Pancreas (tissue), 10 donors: ENCODE results near the gene ACOT7. TPM values are rescaled to one million over a fixed set of nuclear protein-coding genes. Genes with fewer than 3 reads are reported as not detected.

Source experiments
- ATAC-seq, 4 donors: fragments of 200-7000 bp; cut with Tn5 transposase; one replicate each; pipeline versions ENCODE4 v1.8.0 to v1.9.1; 2020; ENCODE audit warnings: mild to moderate bottlenecking in 4 of 4, moderate library complexity in 4 of 4
- DNase-seq, 6 donors: peaks; one replicate each; pipeline ENCODE4 v3.0.0-alpha.2; 2020
- FAIRE-seq: peaks from 2 replicates; lab custom pipeline; 2012; peaks lifted over from hg19 to GRCh38; lab: Jason Lieb, UNC
- H3K27ac ChIP-seq, 4 donors: fragments of 200-600 bp; sonication (generic); 1 replicate in 3 of 4; 2 replicates in 1 of 4; pipeline versions ENCODE4 v1.5.0 to v1.8.0; 2020
- H3K27me3 ChIP-seq, 4 donors: fragments of 200-600 bp; one replicate each; pipeline ENCODE4 v1.8.0; 2021
- H3K36me3 ChIP-seq, 3 donors: fragments of 200-600 bp; sonication (generic) in 1 of 3; one replicate each; pipeline versions ENCODE4 v1.5.0 to v1.8.0; 2020 to 2021
- H3K4me1 ChIP-seq, 3 donors: fragments of 200-600 bp; one replicate each; pipeline ENCODE4 v1.8.0; 2021
- H3K4me3 ChIP-seq, 4 donors: fragments of 200-600 bp; sonication (generic) in 2 of 4; one replicate each; pipeline versions ENCODE4 v1.5.0 to v1.8.0; 2020 to 2021
- H3K9me3 ChIP-seq, 4 donors: fragments of 200-600 bp; one replicate each; pipeline ENCODE4 v1.8.0; 2021
- WGBS, 2 donors: extraction: QIAGEN DNeasy Blood & Tissue Kit; methylation state at CpG; one replicate each; pipeline ENCODE4 v1.1.7; 2013; 5-methylcytosine and 5-hydroxymethylcytosine counted together
- intact Hi-C, 3 donors: fragments of 100-400 bp; cut with DNase I; formaldehyde crosslinking; loops; one replicate each; pipeline versions ENCODE4 v1.11.1 to v1.14.2; 2022
- polyA plus RNA-seq, 2 donors: library from polyadenylated mRNA; stranded (reverse); fragments of 200-250 nt; gene quantifications; one replicate each; pipeline ENCODE4 v1.2.3, GENCODE V29; 2013
- total RNA-seq, 6 donors: library from RNA; stranded (reverse); fragmentation: NEBNext Ultra II Directional in 4 of 6; extraction: Animal tissue kit (Norgen Biotek cat#: 25700) in 4 of 6; gene quantifications; one replicate each; pipeline versions ENCODE4 v1.2.1 to v1.2.4, GENCODE V29; 2021 to 2023
- TF ChIP-seq, protein P1 (sequence below), 4 donors: fragments of 200-600 bp; sonication (generic) in 3 of 4; IDR thresholded peaks; one replicate each; pipeline versions ENCODE4 v1.5.0 to v1.8.0; 2021; ENCODE audit warnings: antibody characterized with exemption in 4 of 4
- donor health status: healthy with polysubstance abuse.
- donor health status: DM: no; HTN: no; CAD: no; lungs with moderate emphysema.
- donor health status: DM: no; HTN: no; CAD: no.
- donor health status: control.
- donor health status: control.
- donor health status: Bipolar disorder and iron deficiency.
- donor health status: DM: yes; HTN: yes; CAD: no.
- donor health status: DM: no; HTN: no; CAD: no.
- donor health status: DM: no; HTN: no; CAD: no.
- donor health status: DM: yes; HTN: yes; CAD: no.

ACOT7 gene
- total and polyA plus RNA-seq, 8 donors, result 3.1 to 7.6 (median 5.2) TPM

DNA sequence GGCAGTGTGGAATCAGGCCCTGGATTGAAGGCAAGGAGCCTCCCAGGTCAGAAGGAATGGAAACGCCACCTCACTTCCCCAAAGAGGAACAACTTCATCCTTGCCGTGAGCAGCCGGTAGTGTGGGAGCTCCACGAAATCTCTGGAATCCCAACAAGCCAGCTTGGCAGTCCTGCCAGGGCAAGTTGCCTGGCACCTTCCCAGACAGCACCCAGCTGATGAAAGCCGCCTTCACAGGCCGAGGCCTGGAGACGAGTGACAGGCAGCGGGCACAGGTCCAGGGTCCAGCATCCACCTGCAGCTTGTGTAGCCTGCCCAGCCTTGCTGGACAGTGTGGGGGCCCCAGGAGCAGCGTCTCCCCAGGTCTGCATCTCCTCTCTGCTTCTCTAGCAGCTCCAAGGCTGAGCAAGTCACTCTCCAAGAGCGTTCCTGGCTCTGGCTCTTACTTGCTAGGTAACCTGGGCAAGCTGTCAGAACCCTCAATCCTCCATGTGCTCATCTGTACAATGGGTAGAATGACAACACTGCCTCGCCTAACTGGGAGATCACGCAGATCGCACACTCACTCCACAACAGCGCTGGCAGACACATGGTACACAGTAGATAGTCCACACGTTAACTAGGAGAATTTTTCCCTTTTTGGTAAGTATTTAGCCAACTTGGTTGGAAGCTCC lies 43.0 kb downstream of the ACOT7 start:
- Histone ChIP-seq H3K9me3 (no peaks in the 10 kb centered on the region), H3K27ac (peak overlapping the region in 2 of 4 donors; percentile 39 to 59), H3K4me3 (no peak overlapping the region), H3K36me3 (no peaks in the 10 kb centered on the region), H3K27me3 (no peaks in the 10 kb centered on the region), H3K4me1 (peaks cover 12 to 24% (median 24%) of the 10 kb centered on the region in 3 donors)
- intact Hi-C loops, result loop anchor here in 1 of 3 donors (10.0 kb wide), 1 partner anchor 54 kb away; no protein-coding TSS in a partner anchor
- ATAC-seq (peak; percentile 59 to 75 (median 74)), FAIRE-seq (no peak), DNase-seq (peak; percentile 86 to 96 (median 91))
- TF ChIP-seq, protein P1, sequence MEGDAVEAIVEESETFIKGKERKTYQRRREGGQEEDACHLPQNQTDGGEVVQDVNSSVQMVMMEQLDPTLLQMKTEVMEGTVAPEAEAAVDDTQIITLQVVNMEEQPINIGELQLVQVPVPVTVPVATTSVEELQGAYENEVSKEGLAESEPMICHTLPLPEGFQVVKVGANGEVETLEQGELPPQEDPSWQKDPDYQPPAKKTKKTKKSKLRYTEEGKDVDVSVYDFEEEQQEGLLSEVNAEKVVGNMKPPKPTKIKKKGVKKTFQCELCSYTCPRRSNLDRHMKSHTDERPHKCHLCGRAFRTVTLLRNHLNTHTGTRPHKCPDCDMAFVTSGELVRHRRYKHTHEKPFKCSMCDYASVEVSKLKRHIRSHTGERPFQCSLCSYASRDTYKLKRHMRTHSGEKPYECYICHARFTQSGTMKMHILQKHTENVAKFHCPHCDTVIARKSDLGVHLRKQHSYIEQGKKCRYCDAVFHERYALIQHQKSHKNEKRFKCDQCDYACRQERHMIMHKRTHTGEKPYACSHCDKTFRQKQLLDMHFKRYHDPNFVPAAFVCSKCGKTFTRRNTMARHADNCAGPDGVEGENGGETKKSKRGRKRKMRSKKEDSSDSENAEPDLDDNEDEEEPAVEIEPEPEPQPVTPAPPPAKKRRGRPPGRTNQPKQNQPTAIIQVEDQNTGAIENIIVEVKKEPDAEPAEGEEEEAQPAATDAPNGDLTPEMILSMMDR (IDR thresholded peaks at IDR 0.05), result no peak
- 40 to 41% methylated on average over 15 of the region's 15 CpGs for whole genome bisulfite sequencing, 2 donors

DNA sequence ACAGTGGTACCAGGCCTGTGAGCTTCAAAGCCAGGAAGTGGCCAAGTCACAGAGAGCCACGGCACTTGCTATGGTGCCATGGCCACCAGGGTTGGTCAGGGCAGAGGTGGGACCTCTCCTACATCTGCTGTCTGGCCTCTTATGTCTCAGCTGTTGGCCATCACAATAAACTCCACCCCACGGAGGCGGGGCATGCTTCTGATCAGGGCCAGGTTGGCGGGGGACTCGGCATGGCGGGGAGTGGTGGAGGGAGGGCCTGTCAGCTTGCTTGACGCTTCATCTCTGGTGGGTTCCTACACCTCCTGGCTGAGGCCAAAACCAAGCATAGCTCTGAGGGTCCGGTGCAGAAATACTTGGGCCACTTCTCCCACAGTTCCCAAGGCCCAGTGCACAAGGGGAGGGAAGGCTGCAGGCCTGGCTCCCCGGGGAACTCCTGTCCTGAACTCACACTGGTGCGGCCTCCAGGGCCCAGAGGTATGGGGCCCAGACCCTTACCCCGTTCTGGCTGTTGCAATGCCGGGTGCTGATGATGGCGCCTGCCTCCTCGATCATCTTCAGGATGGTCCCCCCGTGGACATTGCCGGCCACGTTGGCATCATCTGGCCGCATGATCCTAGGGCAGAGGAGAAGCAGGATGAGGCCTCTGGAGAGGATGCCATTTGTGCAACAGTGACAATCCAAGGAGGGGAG lies 44.2 kb downstream of the ACOT7 start:
- no peaks in the 10 kb centered on the region for H3K36me3 ChIP-seq
- intact Hi-C loops, result loop anchor here in 2 of 3 donors (5.0 to 10.0 kb wide), 2 partner anchors 58 to 105 kb away; partner anchors contain the start of gene HES3 (in 1 of the 2)
- H3K27ac ChIP-seq, result peak overlapping the region in 1 of 4 donors; percentile 22
- no peaks in the 10 kb centered on the region for H3K27me3 ChIP-seq
- H3K4me1 ChIP-seq, result peaks cover 12 to 24% (median 24%) of the 10 kb centered on the region in 3 donors
- H3K4me3 ChIP-seq, result no peak overlapping the region
- TF ChIP-seq, protein P1 (IDR thresholded peaks at IDR 0.05), result no peak
- no peak for FAIRE-seq
- no peak for DNase-seq
- no peak for ATAC-seq
- H3K9me3 ChIP-seq, result no peaks in the 10 kb centered on the region
- WGBS, 2 donors, result 92 to 94% methylated on average over 18 of the region's 18 CpGs

DNA sequence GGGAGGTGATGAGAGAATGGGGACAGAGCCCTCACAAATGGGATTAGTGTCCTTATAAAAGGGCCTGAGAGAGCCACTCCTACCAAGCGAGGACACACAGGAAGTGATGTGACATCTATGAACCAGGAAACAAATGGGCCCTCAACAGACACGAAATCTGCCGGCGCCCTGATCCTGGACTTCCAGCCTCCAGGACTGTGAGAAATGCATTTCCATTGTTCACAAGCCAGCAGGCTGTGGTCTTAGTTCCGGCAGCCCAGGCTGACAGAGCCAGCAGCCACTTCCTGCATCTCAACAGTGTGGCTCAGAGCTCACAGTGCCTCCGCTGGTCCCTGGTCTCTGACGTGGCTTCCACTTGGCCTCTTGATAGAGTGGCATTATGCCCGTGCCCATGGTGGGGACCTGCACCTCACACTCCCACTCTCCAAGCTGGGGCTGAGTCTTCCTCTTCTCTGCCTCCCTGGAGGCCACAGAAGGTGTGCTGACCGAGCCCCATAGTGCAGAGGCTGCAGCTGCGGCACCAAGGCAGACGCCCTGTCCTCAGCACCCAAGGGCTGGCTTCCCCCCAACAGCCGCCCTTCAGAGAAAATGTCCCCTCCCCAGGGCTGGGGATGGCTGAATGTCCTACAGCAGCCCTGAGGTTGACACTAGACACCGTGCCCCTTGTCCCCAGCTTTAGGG lies 44.9 kb downstream of the ACOT7 start:
- peak overlapping the region in 1 of 4 donors; percentile 22 for H3K27ac ChIP-seq
- no peak overlapping the region for H3K4me3 ChIP-seq
- 84 to 86% methylated on average over 13 of the region's 13 CpGs for WGBS, 2 donors
- no peaks in the 10 kb centered on the region for H3K9me3 ChIP-seq
- ATAC-seq (peak in 2 of 4 donors; percentile 3 to 19), FAIRE-seq (no peak), DNase-seq (no peak)
- TF ChIP-seq, protein P1 (IDR thresholded peaks at IDR 0.05), result no peak
- no peaks in the 10 kb centered on the region for H3K27me3 ChIP-seq
- no peaks in the 10 kb centered on the region for H3K36me3 ChIP-seq
- intact Hi-C loops, result loop anchor here in 2 of 3 donors (5.0 to 10.0 kb wide), 2 partner anchors 59 to 104 kb away; partner anchors contain the start of gene HES3 (in 1 of the 2)
- peaks cover 5 to 18% (median 17%) of the 10 kb centered on the region in 3 donors for H3K4me1 ChIP-seq

DNA sequence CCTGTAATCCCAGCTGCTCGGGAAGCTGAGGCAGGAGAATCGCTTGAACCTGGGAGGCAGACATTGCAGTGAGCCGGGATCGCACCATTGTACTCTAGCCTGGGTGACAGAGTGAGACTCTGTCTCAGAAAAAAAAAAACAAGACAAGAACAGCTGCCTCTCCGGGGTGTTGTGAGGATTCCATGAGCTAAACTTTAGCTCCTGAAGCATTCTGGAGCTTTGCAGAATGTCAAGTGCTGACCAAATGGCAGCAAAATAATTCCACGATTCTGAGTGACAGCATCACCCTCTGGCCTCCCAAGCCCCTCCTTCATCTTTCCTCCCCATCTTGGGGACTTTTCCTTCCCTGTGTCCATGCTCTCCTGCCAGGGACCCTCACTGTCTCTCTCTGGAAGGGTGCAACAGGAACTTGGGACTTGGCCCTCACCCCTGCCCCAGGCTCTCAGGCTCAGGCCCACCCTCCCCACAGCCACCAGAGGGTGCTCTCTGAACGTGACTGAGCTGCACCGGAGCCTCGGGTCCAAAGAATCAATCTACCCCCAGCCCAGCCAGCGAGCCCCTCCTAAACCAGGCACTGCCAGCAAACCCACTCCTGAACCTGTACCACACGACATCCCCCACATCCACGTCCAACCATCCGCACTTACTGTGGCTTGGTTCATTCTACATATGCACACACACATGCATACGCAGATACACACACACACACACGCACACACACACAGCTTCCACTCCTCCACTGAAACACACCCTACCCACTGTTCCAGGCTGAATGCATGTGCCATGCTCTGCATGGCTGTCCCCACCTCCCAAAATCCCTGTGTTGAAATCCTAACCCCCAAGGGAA lies 45.7 kb downstream of the ACOT7 start:
- no peaks in the 10 kb centered on the region for H3K9me3 ChIP-seq
- H3K36me3 ChIP-seq, result no peaks in the 10 kb centered on the region
- H3K27ac ChIP-seq, result peak overlapping the region in 1 of 4 donors; percentile 22
- FAIRE-seq, result no peak
- intact Hi-C loops, result loop anchor here in 2 of 3 donors (5.0 to 10.0 kb wide), 2 partner anchors 59 to 103 kb away; partner anchors contain the start of gene HES3 (in 1 of the 2)
- 61 to 62% methylated on average over 15 of the region's 15 CpGs for WGBS, 2 donors
- peak in 3 of 4 donors; percentile 50 to 59 (median 55) for ATAC-seq
- H3K4me1 ChIP-seq, result peaks cover 0 to 13% (median 13%) of the 10 kb centered on the region in 3 donors
- no peaks in the 10 kb centered on the region for H3K27me3 ChIP-seq
- H3K4me3 ChIP-seq, result no peak overlapping the region
- TF ChIP-seq, protein P1 (IDR thresholded peaks at IDR 0.05), result peak; percentile 31 to 61 (median 40)
- peak in 1 of 6 donors; percentile 74 for DNase-seq
